Activated CD8-positive, alpha-beta T cell treated with anti-CD3 and anti-CD28 coated beads for 36 hours (primary cell): ENCODE measurements around the gene ZNF91. TPM values are rescaled to one million over a fixed set of nuclear protein-coding genes. Genes with fewer than 3 reads are reported as not detected.
"Not testable (repeated sequence)": the region's sequence is repeated elsewhere in the genome, so short reads cannot be mapped to it uniquely, and the experiment has no call there.

ENCODE experiments used
- ATAC-seq: fragments of 200-7000 bp; cut with Tn5 transposase; one replicate; pipeline ENCODE4 v1.10.0; 2021; ENCODE audit warnings: mild to moderate bottlenecking, moderate library complexity
- CTCF ChIA-PET: fragments of 350-600 bp; sonication (Branson Sonifier 250); formaldehyde crosslinking; loops from one replicate; lab custom pipeline; 2021; ENCODE audit warnings: antibody characterized with exemption; lab: Charles Lee
- POLR2A ChIA-PET: fragments of 350-600 bp; sonication (Branson Sonifier 250); formaldehyde crosslinking; loops from one replicate; lab custom pipeline; 2021; ENCODE audit warnings: antibody characterized with exemption; lab: Charles Lee
- DNase-seq: peaks from one replicate; pipeline ENCODE4 v3.0.0-alpha.2; 2020
- H3K27ac Mint-ChIP-seq: one replicate; pipeline ENCODE4 v1.8.0; 2021; ENCODE audit warnings: mild to moderate bottlenecking, mixed read lengths
- H3K27me3 Mint-ChIP-seq: one replicate; pipeline ENCODE4 v1.8.0; 2021; ENCODE audit warnings: mixed read lengths
- H3K36me3 Mint-ChIP-seq: one replicate; pipeline ENCODE4 v1.8.0; 2021; ENCODE audit warnings: low read depth, mixed read lengths
- H3K4me1 Mint-ChIP-seq: one replicate; pipeline ENCODE4 v1.8.0; 2021; ENCODE audit warnings: low read depth, mixed read lengths
- H3K4me3 Mint-ChIP-seq: one replicate; pipeline ENCODE4 v1.8.0; 2021; ENCODE audit warnings: mild to moderate bottlenecking, moderate library complexity, mixed read lengths
- H3K9me3 Mint-ChIP-seq: one replicate; pipeline ENCODE4 v1.8.0; 2021; ENCODE audit warnings: mixed read lengths
- intact Hi-C: fragments of 100-400 bp; cut with micrococcal nuclease; formaldehyde crosslinking; loops from one replicate; pipeline ENCODE4 v1.10.0; 2022
- total RNA-seq, 2 experiments: library from RNA; stranded (reverse); gene quantifications; one replicate each; pipeline ENCODE4 v1.2.3, GENCODE V29; 2021
- TF ChIP-seq, protein P1 (sequence below): fragments of 200-600 bp; IDR thresholded peaks from one replicate; pipeline ENCODE4 v1.8.0; 2022; ENCODE audit warnings: antibody characterized with exemption, mild to moderate bottlenecking

ZNF91 gene
- total RNA-seq, 2 experiments from 2014 or later, result 35.8 to 38.2 TPM

DNA sequence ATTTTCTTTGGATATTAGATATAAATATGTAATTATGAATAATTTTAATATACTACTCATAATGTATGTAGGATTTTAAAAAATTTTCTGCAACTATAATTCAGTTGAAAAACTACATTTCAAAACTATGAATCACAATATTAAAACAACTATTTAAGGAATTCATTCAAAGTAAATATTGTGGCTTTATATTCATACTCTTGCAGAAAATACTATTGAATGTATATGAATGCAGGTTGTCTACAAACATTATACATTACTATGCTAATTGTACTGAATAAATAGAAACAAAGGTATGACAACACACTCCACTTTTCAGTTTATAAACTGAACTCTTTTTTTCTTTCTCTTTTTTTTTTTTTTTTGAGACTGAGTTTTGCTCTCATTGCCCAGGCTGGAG is 14.2 kb downstream of the ZNF91 start:
- no peak for ATAC-seq
- Mint-ChIP-seq H3K27ac (no peak overlapping the region), H3K4me3 (no peak overlapping the region), H3K27me3 (no peaks in the 10 kb centered on the region), H3K9me3 (peaks cover 42% of the 10 kb centered on the region), H3K36me3 (peaks cover 83% of the 10 kb centered on the region), H3K4me1 (peaks cover 14% of the 10 kb centered on the region)
- CTCF ChIA-PET, result no interaction called here
- intact Hi-C loops, result no loop called here
- DNase-seq, result no peak
- POLR2A ChIA-PET, result no interaction called here
- TF ChIP-seq, protein P1, sequence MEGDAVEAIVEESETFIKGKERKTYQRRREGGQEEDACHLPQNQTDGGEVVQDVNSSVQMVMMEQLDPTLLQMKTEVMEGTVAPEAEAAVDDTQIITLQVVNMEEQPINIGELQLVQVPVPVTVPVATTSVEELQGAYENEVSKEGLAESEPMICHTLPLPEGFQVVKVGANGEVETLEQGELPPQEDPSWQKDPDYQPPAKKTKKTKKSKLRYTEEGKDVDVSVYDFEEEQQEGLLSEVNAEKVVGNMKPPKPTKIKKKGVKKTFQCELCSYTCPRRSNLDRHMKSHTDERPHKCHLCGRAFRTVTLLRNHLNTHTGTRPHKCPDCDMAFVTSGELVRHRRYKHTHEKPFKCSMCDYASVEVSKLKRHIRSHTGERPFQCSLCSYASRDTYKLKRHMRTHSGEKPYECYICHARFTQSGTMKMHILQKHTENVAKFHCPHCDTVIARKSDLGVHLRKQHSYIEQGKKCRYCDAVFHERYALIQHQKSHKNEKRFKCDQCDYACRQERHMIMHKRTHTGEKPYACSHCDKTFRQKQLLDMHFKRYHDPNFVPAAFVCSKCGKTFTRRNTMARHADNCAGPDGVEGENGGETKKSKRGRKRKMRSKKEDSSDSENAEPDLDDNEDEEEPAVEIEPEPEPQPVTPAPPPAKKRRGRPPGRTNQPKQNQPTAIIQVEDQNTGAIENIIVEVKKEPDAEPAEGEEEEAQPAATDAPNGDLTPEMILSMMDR, result no peak

DNA sequence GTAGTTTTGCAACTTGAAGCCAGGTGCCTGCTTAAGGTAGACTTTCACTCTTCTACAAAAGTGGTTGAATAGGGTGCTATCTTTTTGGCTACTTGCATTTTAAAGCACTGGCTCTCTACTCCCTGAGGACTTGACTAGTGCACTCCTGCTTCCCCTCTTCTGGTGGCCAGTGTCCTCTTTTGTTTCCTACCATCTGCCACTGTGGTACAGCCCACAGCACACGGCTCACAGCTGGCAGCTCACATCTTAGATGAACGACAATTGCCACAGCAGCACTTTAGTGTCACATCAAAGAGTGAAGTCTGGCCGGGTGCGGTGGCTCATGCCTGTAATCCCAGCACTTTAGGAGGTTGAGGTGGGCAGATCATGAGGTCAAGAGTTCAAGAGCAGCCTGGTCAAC is 15.6 kb downstream of the ZNF91 start:
- peak overlapping the region; percentile 39 for H3K4me3 Mint-ChIP-seq
- peaks cover 47% of the 10 kb centered on the region for H3K9me3 Mint-ChIP-seq

DNA sequence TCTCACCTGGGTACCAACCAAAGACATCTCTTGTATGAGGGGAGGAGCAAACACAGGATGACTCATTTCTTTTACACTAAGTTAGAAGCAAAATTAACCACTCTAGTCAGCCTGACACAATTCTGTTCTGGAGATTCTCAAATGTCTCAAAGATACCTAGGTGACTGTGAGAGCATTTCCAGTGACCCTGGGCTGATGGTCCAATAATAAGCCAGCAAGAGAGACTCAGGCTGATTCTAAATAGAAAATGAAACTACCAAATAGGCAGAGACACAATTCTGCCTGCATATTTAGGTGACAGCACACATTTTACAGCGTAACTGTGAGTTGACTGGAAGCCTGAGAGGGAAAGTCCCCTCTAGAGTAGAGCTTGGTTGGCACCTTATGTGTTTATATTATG is 16.3 kb downstream of the ZNF91 start:
- peaks cover 43% of the 10 kb centered on the region for H3K9me3 Mint-ChIP-seq
- intact Hi-C loops, result no loop called here
- ChIA-PET CTCF (no interaction called here), POLR2A (no interaction called here)
- TF ChIP-seq, protein P1, result no peak
- H3K36me3 Mint-ChIP-seq, result peaks cover 86% of the 10 kb centered on the region
- H3K4me1 Mint-ChIP-seq, result peaks cover 15% of the 10 kb centered on the region
- ATAC-seq (peak; percentile 80), DNase-seq (no peak)
- no peaks in the 10 kb centered on the region for H3K27me3 Mint-ChIP-seq
- H3K27ac Mint-ChIP-seq, result no peak overlapping the region
- no peak overlapping the region for H3K4me3 Mint-ChIP-seq

More for the DNA sequence above, 15.6 kb downstream of the ZNF91 start:
- DNase-seq, POLR2A ChIA-PET, intact Hi-C loops, H3K27me3 Mint-ChIP-seq, ATAC-seq, CTCF ChIA-PET: not testable (repeated sequence)
- Mint-ChIP-seq H3K4me1 (peaks cover 15% of the 10 kb centered on the region), H3K27ac (peak overlapping the region; percentile 46), H3K36me3 (peaks cover 86% of the 10 kb centered on the region)

DNA sequence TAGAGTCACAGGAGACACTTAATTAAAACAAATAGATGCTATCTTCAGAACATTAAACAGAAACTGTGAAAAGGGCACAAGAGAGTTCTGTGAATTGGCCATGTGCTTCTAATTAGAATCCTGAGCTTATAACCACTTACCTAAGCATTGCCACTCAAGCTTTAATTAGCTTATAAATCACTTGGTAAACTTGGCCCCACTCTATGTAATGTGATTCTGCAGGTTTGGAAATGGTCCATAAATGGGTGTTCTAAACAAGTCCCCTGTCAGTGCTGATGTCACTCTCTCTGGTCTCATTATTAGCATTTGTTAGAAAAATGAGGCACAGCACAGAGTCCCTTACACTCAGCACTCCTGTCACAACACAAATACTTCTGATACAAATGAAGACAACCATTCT is 18.0 kb downstream of the ZNF91 start:
- intact Hi-C loops, result no loop called here
- Mint-ChIP-seq H3K9me3 (peaks cover 45% of the 10 kb centered on the region), H3K4me1 (peaks cover 11% of the 10 kb centered on the region), H3K27me3 (no peaks in the 10 kb centered on the region), H3K36me3 (peaks cover 87% of the 10 kb centered on the region), H3K4me3 (no peak overlapping the region), H3K27ac (no peak overlapping the region)
- DNase-seq, result no peak
- POLR2A ChIA-PET, result no interaction called here
- ATAC-seq, result no peak
- TF ChIP-seq, protein P1, result no peak
- CTCF ChIA-PET, result no interaction called here

DNA sequence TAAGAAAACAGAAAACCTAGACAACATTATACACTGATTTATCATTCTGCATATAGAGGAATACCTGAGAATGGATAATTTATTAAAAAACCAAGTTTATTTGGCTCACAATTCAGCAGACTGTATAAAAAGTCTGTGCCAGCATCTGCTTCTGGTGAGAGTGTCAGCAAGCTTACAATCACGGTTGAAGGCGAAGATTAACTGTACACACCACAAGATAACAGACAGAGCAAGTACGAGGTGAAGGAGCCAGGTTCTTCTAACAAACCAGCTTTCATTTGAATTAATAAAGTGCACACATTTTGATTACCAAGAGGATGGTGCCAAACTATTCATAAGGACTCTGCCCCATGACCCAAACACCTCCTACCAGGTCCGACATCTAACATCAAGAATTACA is 28.8 kb downstream of the ZNF91 start:
- DNase-seq (no peak), ATAC-seq (no peak)
- Mint-ChIP-seq H3K4me1 (no peaks in the 10 kb centered on the region), H3K4me3 (no peak overlapping the region), H3K27me3 (no peaks in the 10 kb centered on the region), H3K36me3 (peaks cover 79% of the 10 kb centered on the region), H3K27ac (no peak overlapping the region), H3K9me3 (peaks cover 32% of the 10 kb centered on the region)
- ChIA-PET POLR2A (no interaction called here), CTCF (no interaction called here)
- TF ChIP-seq, protein P1, result no peak
- intact Hi-C loops, result no loop called here

DNA sequence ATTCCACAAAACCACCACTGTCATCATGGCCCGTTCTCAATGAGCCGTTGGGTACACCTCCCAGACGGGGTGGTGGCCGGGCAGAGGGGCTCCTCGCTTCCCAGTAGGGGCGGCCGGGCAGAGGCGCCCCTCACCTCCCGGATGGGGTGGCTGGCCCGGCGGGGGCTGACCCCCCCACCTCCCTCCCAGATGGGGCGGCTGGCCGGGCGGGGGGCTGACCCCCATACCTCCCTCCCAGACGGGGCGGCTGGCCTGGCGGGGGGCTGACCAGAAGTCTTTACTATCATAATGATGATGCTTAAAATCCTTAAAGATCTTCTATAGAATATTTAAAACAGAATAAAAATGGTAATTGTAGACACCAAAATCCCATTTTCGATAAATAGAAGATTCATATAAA is 29.2 kb downstream of the ZNF91 start:
- H3K4me1 Mint-ChIP-seq, ATAC-seq, POLR2A ChIA-PET, DNase-seq, H3K27me3 Mint-ChIP-seq, H3K4me3 Mint-ChIP-seq, H3K27ac Mint-ChIP-seq, intact Hi-C loops, CTCF ChIA-PET: not testable (repeated sequence)
- H3K9me3 Mint-ChIP-seq, result peaks cover 35% of the 10 kb centered on the region
- H3K36me3 Mint-ChIP-seq, result peaks cover 79% of the 10 kb centered on the region
